ENCODE results near the gene MAP3K12.

Gene MAP3K12

GRCh38 chr12:53489242-53489864, 9.9 kb downstream of the MAP3K12 start:
- no peak for TF ChIP-seq REST (IDR thresholded peaks at IDR 0.05; ENCODE audit: insufficient replicate concordance, low read depth)
- TF ChIP-seq POLR2AphosphoS5 (IDR thresholded peaks at IDR 0.05; ENCODE audit: low read depth), result no peak
- TF ChIP-seq CTCF (IDR thresholded peaks at IDR 0.05; ENCODE audit: insufficient read depth, low read length), result no peak
- no peak for TF ChIP-seq GABPA (IDR thresholded peaks at IDR 0.05; ENCODE audit: low read depth)
- no peak for TF ChIP-seq SPI1 (IDR thresholded peaks at IDR 0.05; ENCODE audit: borderline replicate concordance, low read depth)
- Histone ChIP-seq H3K27ac (replicated peaks) (no peak overlapping the region), H3K27me3 (ENCODE audit: insufficient read depth, poor library complexity, severe bottlenecking) (no peaks in the 10 kb centered on the region)

GRCh38 chr12:53486736-53487487, 12.3 kb downstream of the MAP3K12 start:
- no peak overlapping the region for H3K27ac ChIP-seq (replicated peaks)
- no peak for DNase-seq (ENCODE audit: low read depth in 1 of 2, low spot score in 1 of 2)
- H3K27me3 ChIP-seq (ENCODE audit: insufficient read depth, poor library complexity, severe bottlenecking), result no peaks in the 10 kb centered on the region
- TF ChIP-seq REST (IDR thresholded peaks at IDR 0.05; ENCODE audit: insufficient replicate concordance, low read depth) (no peak), POLR2AphosphoS5 (IDR thresholded peaks at IDR 0.05; ENCODE audit: low read depth) (no peak), SPI1 (IDR thresholded peaks at IDR 0.05; ENCODE audit: borderline replicate concordance, low read depth) (no peak), CTCF (IDR thresholded peaks at IDR 0.05; ENCODE audit: insufficient read depth, low read length) (no peak), GABPA (IDR thresholded peaks at IDR 0.05; ENCODE audit: low read depth) (no peak)
- H3K4me3 ChIP-seq (replicated peaks; ENCODE audit: insufficient read depth, low read length), result no peak overlapping the region

More at GRCh38 chr12:53489242-53489864, 9.9 kb downstream of the MAP3K12 start:
- no peak overlapping the region for H3K4me3 ChIP-seq (replicated peaks; ENCODE audit: insufficient read depth, low read length)
- no peak for DNase-seq (ENCODE audit: low read depth in 1 of 2, low spot score in 1 of 2)

GRCh38 chr12:53485955-53486735, 13.1 kb downstream of the MAP3K12 start:
- Histone ChIP-seq H3K27me3 (ENCODE audit: insufficient read depth, poor library complexity, severe bottlenecking) (no peaks in the 10 kb centered on the region), H3K27ac (replicated peaks) (no peak overlapping the region), H3K4me3 (replicated peaks; ENCODE audit: insufficient read depth, low read length) (no peak overlapping the region)
- no peak for TF ChIP-seq REST (IDR thresholded peaks at IDR 0.05; ENCODE audit: insufficient replicate concordance, low read depth)
- no peak for TF ChIP-seq GABPA (IDR thresholded peaks at IDR 0.05; ENCODE audit: low read depth)
- TF ChIP-seq POLR2AphosphoS5 (IDR thresholded peaks at IDR 0.05; ENCODE audit: low read depth), result no peak
- TF ChIP-seq CTCF (IDR thresholded peaks at IDR 0.05; ENCODE audit: insufficient read depth, low read length), result no peak
- TF ChIP-seq SPI1 (IDR thresholded peaks at IDR 0.05; ENCODE audit: borderline replicate concordance, low read depth), result no peak
- DNase-seq (ENCODE audit: low read depth in 1 of 2, low spot score in 1 of 2), result no peak
